Ammon's horn (tissue), 1 donor: Measurements from ENCODE around the gene ALOXE3.

Experiments
- DNase-seq: peaks from one replicate; pipeline ENCODE4 v3.0.0-alpha.2; 2016; ENCODE audit warnings: low spot score

The ALOXE3 gene

GRCh38 chr17:8142158-8142886 is 24.0 kb upstream of the ALOXE3 start:
- no peak for DNase-seq

- no peak for DNase-seq
These were observed 23.4 kb upstream of the ALOXE3 start for GRCh38 chr17:8141741-8142140.

- no peak for DNase-seq
These were observed 22.7 kb upstream of the ALOXE3 start for GRCh38 chr17:8141045-8141444.

GRCh38 chr17:8140065-8141029 is 22.0 kb upstream of the ALOXE3 start:
- no peak for DNase-seq

- DNase-seq = peak; percentile 90
These were observed 20.5 kb upstream of the ALOXE3 start for GRCh38 chr17:8138672-8139371.

- no peak for DNase-seq
These were observed 20.0 kb upstream of the ALOXE3 start for GRCh38 chr17:8138374-8138671.

GRCh38 chr17:8137645-8138373 is 19.5 kb upstream of the ALOXE3 start:
- DNase-seq = no peak

- DNase-seq = no peak
These were observed 15.6 kb upstream of the ALOXE3 start for GRCh38 chr17:8133941-8134340.

- DNase-seq = no peak
These were observed 15.1 kb upstream of the ALOXE3 start for GRCh38 chr17:8133399-8133798.

GRCh38 chr17:8131844-8132441 is 13.6 kb upstream of the ALOXE3 start:
- no peak for DNase-seq

GRCh38 chr17:8128125-8128784 is 9.9 kb upstream of the ALOXE3 start:
- no peak for DNase-seq

GRCh38 chr17:8126491-8127066 is 8.3 kb upstream of the ALOXE3 start:
- peak; percentile 36 for DNase-seq

- DNase-seq = no peak
These were observed 7.7 kb upstream of the ALOXE3 start for GRCh38 chr17:8125947-8126490.

GRCh38 chr17:8125154-8125946 is 7.0 kb upstream of the ALOXE3 start:
- peak; percentile 75 for DNase-seq

- DNase-seq = peak; percentile 43
These were observed 6.2 kb upstream of the ALOXE3 start for GRCh38 chr17:8124350-8125153.

GRCh38 chr17:8123695-8124349 is 5.5 kb upstream of the ALOXE3 start, which contains the start of gene HES7:
HES7 (minus strand) TSS chr17:8124106; CDS start chr17:8124084, 22 bp downstream.
- DNase-seq = no peak

- DNase-seq = no peak
These were observed 4.8 kb upstream of the ALOXE3 start for GRCh38 chr17:8122924-8123694.
